Measurements from ENCODE around the gene TNP2.
"Not testable (repeated sequence)": the region's sequence is repeated elsewhere in the genome, so short reads cannot be mapped to it uniquely, and the experiment has no call there.

Gene TNP2

GRCh38 chr16:11238272-11239202, 30.6 kb downstream of the TNP2 start:
- no peak for DNase-seq

GRCh38 chr16:11236461-11237254, 32.5 kb downstream of the TNP2 start:
- no peak for DNase-seq

- no peak for DNase-seq
These were observed 33.5 kb downstream of the TNP2 start for GRCh38 chr16:11235703-11235991.

- DNase-seq = no peak
These were observed 34.0 kb downstream of the TNP2 start for GRCh38 chr16:11234884-11235702.

- peak; percentile 67 for DNase-seq
These were observed 35.3 kb downstream of the TNP2 start for GRCh38 chr16:11233727-11234376.

GRCh38 chr16:11232852-11233726, 36.0 kb downstream of the TNP2 start:
- DNase-seq = peak; percentile 93

- DNase-seq = no peak
These were observed 36.7 kb downstream of the TNP2 start for GRCh38 chr16:11232302-11232851.

GRCh38 chr16:11231367-11231970, 37.7 kb downstream of the TNP2 start:
- DNase-seq = no peak

GRCh38 chr16:11229906-11230305, 39.2 kb downstream of the TNP2 start:
- DNase-seq = no peak

GRCh38 chr16:11229432-11229831, 39.7 kb downstream of the TNP2 start:
- no peak for DNase-seq

GRCh38 chr16:11225677-11226549, 43.2 kb downstream of the TNP2 start:
- DNase-seq = no peak

- DNase-seq = peak; percentile 89
These were observed 44.0 kb downstream of the TNP2 start for GRCh38 chr16:11224894-11225676.

- DNase-seq = peak; percentile 71
These were observed 44.8 kb downstream of the TNP2 start for GRCh38 chr16:11224096-11224893.

GRCh38 chr16:11220507-11220906, 48.6 kb downstream of the TNP2 start:
- not testable (repeated sequence) for DNase-seq

- DNase-seq = no peak
These were observed 49.9 kb downstream of the TNP2 start for GRCh38 chr16:11219178-11219577.

GRCh38 chr16:11218604-11218962, 50.5 kb downstream of the TNP2 start:
- no peak for DNase-seq
